PC-9 (cell line): Measurements from ENCODE around the gene EME1.

ENCODE experiments used
- CTCF ChIP-seq: fragments of 200-600 bp; sonication (generic); conservative IDR thresholded peaks from 2 replicates; pipeline ENCODE4 v1.6.1; 2017; ENCODE audit warnings: mixed run types, antibody characterized with exemption, mild to moderate bottlenecking, moderate library complexity
- EZH2 ChIP-seq: fragments of 200-600 bp; sonication (generic); IDR thresholded peaks from 2 replicates; pipeline ENCODE4 v1.8.0; 2017; ENCODE audit warnings: antibody characterized with exemption, low read depth

DNA sequence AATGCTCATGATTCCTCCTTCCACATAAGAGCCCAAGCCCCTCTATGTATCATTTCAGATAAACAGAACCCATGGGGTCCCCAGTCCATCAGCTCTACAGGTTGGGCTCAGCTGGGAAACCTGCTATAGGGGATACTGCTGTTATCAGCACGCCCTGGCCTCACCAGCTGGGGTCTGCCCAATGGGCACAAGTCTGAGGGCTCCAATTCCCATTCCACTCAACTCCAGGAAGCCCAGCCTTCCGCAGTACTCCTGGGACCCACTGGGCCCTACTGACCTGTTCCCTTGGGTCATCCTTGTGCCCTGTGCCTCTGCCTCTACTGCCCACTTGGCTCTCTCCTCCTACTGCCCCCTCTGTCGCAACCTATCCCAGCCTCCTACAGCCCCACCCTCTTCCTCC is 43.3 kb upstream of the EME1 start:
- TF ChIP-seq CTCF: no peak
- TF ChIP-seq EZH2: no peak
